ENCODE results near the gene GMPS.

The GMPS gene

GRCh38 chr3:155921486-155921885 lies 51.0 kb downstream of the GMPS start:
- H3K79me2 ChIP-seq (ENCODE audit: control insufficient read depth, insufficient read depth, low read length) = no peaks in the 10 kb centered on the region
- no peaks in the 10 kb centered on the region for H3K27me3 ChIP-seq (ENCODE audit: insufficient read depth, low read length, poor library complexity)
- H2BK120ac ChIP-seq (ENCODE audit: low read depth, low read length) = no peak overlapping the region
- no peak overlapping the region for H4K5ac ChIP-seq (ENCODE audit: low read length)
- H2BK5ac ChIP-seq (ENCODE audit: low read length) = no peak overlapping the region
- no peak overlapping the region for H2BK15ac ChIP-seq (replicated peaks; ENCODE audit: low read depth)
- no peak for DNase-seq
- H3K23ac ChIP-seq (ENCODE audit: low read length) = no peak overlapping the region
- H2AK5ac ChIP-seq (ENCODE audit: low read length) = no peak overlapping the region
- no peaks in the 10 kb centered on the region for H3K4me1 ChIP-seq (ENCODE audit: control insufficient read depth, low read depth, low read length)
- H3K56ac ChIP-seq (ENCODE audit: low read length) = no peak overlapping the region
- peaks cover 1% of the 10 kb centered on the region for H3K36me3 ChIP-seq (ENCODE audit: control insufficient read depth, insufficient read depth, low read length)
- H3K9ac ChIP-seq (ENCODE audit: low read length) = no peak overlapping the region
- no peak overlapping the region for H3K27ac ChIP-seq (ENCODE audit: low read depth, low read length)
- no peaks in the 10 kb centered on the region for H3K79me1 ChIP-seq (ENCODE audit: low read length)
- no CpG with 5 or more reads among the region's 2 CpGs for WGBS (ENCODE audit: extremely low coverage, insufficient coverage, low lambda C conversion rate)
- H3K18ac ChIP-seq (ENCODE audit: low read length) = no peak overlapping the region
- peak overlapping the region; percentile 5 for H4K8ac ChIP-seq (ENCODE audit: low read depth, low read length)
- no peak overlapping the region for H3K4ac ChIP-seq (ENCODE audit: low read depth, low read length)
- H3K4me3 ChIP-seq (ENCODE audit: low read length) = no peak overlapping the region
- no peak overlapping the region for H3K4me2 ChIP-seq (ENCODE audit: low read length)

GRCh38 chr3:155934230-155934629 lies 63.8 kb downstream of the GMPS start:
- no peak overlapping the region for H3K23ac ChIP-seq (ENCODE audit: low read length)
- no peak overlapping the region for H2BK120ac ChIP-seq (ENCODE audit: low read depth, low read length)
- H3K27me3 ChIP-seq (ENCODE audit: insufficient read depth, low read length, poor library complexity) = no peaks in the 10 kb centered on the region
- DNase-seq = no peak
- no peak overlapping the region for H2BK15ac ChIP-seq (replicated peaks; ENCODE audit: low read depth)
- no peaks in the 10 kb centered on the region for H3K79me1 ChIP-seq (ENCODE audit: low read length)
- H3K4me3 ChIP-seq (ENCODE audit: low read length) = no peak overlapping the region
- no peak overlapping the region for H3K56ac ChIP-seq (ENCODE audit: low read length)
- no peak overlapping the region for H3K9ac ChIP-seq (ENCODE audit: low read length)
- H4K8ac ChIP-seq (ENCODE audit: low read depth, low read length) = no peak overlapping the region
- no peak overlapping the region for H3K4me2 ChIP-seq (ENCODE audit: low read length)
- H2BK5ac ChIP-seq (ENCODE audit: low read length) = no peak overlapping the region
- no peak overlapping the region for H3K18ac ChIP-seq (ENCODE audit: low read length)
- H2AK5ac ChIP-seq (ENCODE audit: low read length) = no peak overlapping the region
- H3K27ac ChIP-seq (ENCODE audit: low read depth, low read length) = no peak overlapping the region
- H3K4me1 ChIP-seq (ENCODE audit: control insufficient read depth, low read depth, low read length) = no peaks in the 10 kb centered on the region
- H3K79me2 ChIP-seq (ENCODE audit: control insufficient read depth, insufficient read depth, low read length) = no peaks in the 10 kb centered on the region
- H4K5ac ChIP-seq (ENCODE audit: low read length) = no peak overlapping the region
- H3K36me3 ChIP-seq (ENCODE audit: control insufficient read depth, insufficient read depth, low read length) = no peaks in the 10 kb centered on the region
- H3K4ac ChIP-seq (ENCODE audit: low read depth, low read length) = no peak overlapping the region
- WGBS (ENCODE audit: extremely low coverage, insufficient coverage, low lambda C conversion rate) = no CpG with 5 or more reads among the region's 2 CpGs

- Histone ChIP-seq H2BK15ac (replicated peaks; ENCODE audit: low read depth) (no peak overlapping the region), H3K4ac (ENCODE audit: low read depth, low read length) (no peak overlapping the region), H2BK120ac (ENCODE audit: low read depth, low read length) (no peak overlapping the region), H3K36me3 (ENCODE audit: control insufficient read depth, insufficient read depth, low read length) (no peaks in the 10 kb centered on the region), H3K79me2 (ENCODE audit: control insufficient read depth, insufficient read depth, low read length) (no peaks in the 10 kb centered on the region), H3K56ac (ENCODE audit: low read length) (no peak overlapping the region), H4K8ac (ENCODE audit: low read depth, low read length) (no peak overlapping the region), H3K4me3 (ENCODE audit: low read length) (no peak overlapping the region), H3K79me1 (ENCODE audit: low read length) (no peaks in the 10 kb centered on the region), H3K4me1 (ENCODE audit: control insufficient read depth, low read depth, low read length) (no peaks in the 10 kb centered on the region), H3K18ac (ENCODE audit: low read length) (no peak overlapping the region), H3K27ac (ENCODE audit: low read depth, low read length) (no peak overlapping the region), H3K23ac (ENCODE audit: low read length) (no peak overlapping the region), H3K27me3 (ENCODE audit: insufficient read depth, low read length, poor library complexity) (no peaks in the 10 kb centered on the region), H3K9ac (ENCODE audit: low read length) (no peak overlapping the region), H2AK5ac (ENCODE audit: low read length) (no peak overlapping the region), H4K5ac (ENCODE audit: low read length) (no peak overlapping the region), H2BK5ac (ENCODE audit: low read length) (no peak overlapping the region), H3K4me2 (ENCODE audit: low read length) (no peak overlapping the region)
- DNase-seq = no peak
- WGBS (ENCODE audit: extremely low coverage, insufficient coverage, low lambda C conversion rate) = no CpG with 5 or more reads among the region's 2 CpGs
These were observed 68.0 kb downstream of the GMPS start for GRCh38 chr3:155938409-155938808.

GRCh38 chr3:155941354-155941753 lies 70.9 kb downstream of the GMPS start:
- Histone ChIP-seq H3K9ac (ENCODE audit: low read length) (no peak overlapping the region), H3K79me1 (ENCODE audit: low read length) (no peaks in the 10 kb centered on the region), H3K27me3 (ENCODE audit: insufficient read depth, low read length, poor library complexity) (no peaks in the 10 kb centered on the region), H3K36me3 (ENCODE audit: control insufficient read depth, insufficient read depth, low read length) (no peaks in the 10 kb centered on the region), H2BK15ac (replicated peaks; ENCODE audit: low read depth) (no peak overlapping the region), H3K56ac (ENCODE audit: low read length) (no peak overlapping the region), H3K4ac (ENCODE audit: low read depth, low read length) (no peak overlapping the region), H4K8ac (ENCODE audit: low read depth, low read length) (no peak overlapping the region), H3K4me1 (ENCODE audit: control insufficient read depth, low read depth, low read length) (no peaks in the 10 kb centered on the region), H3K4me2 (ENCODE audit: low read length) (no peak overlapping the region), H4K5ac (ENCODE audit: low read length) (no peak overlapping the region), H3K79me2 (ENCODE audit: control insufficient read depth, insufficient read depth, low read length) (no peaks in the 10 kb centered on the region), H3K27ac (ENCODE audit: low read depth, low read length) (no peak overlapping the region), H3K18ac (ENCODE audit: low read length) (no peak overlapping the region), H3K4me3 (ENCODE audit: low read length) (no peak overlapping the region), H2AK5ac (ENCODE audit: low read length) (no peak overlapping the region), H2BK120ac (ENCODE audit: low read depth, low read length) (no peak overlapping the region), H3K23ac (ENCODE audit: low read length) (no peak overlapping the region), H2BK5ac (ENCODE audit: low read length) (no peak overlapping the region)
- no peak for DNase-seq
- no CpG with 5 or more reads among the region's 5 CpGs for WGBS (ENCODE audit: extremely low coverage, insufficient coverage, low lambda C conversion rate)

DNA sequence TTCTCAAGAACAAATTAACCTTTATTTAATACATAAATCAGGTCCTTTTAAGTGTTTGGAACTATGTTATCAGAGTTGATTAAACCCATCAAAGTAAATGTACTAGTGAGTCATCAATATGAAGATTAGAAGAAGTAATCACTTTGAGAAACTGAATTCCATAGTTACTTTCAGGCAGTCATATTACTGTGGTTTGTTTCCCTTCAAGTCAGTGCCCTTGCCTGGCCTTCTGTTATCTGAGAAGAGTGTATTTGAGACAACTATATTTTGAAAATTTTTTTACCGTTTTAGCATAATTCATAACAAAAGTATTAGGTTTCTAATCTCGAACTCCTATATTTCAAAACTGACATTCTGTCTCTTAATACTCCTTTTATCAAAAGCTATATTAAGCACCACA lies 73.6 kb downstream of the GMPS start:
- Histone ChIP-seq H3K36me3 (ENCODE audit: control insufficient read depth, insufficient read depth, low read length) (no peaks in the 10 kb centered on the region), H3K18ac (ENCODE audit: low read length) (no peak overlapping the region), H3K23ac (ENCODE audit: low read length) (no peak overlapping the region), H2BK120ac (ENCODE audit: low read depth, low read length) (no peak overlapping the region), H3K4me3 (ENCODE audit: low read length) (no peak overlapping the region), H4K5ac (ENCODE audit: low read length) (no peak overlapping the region), H2BK15ac (replicated peaks; ENCODE audit: low read depth) (no peak overlapping the region), H3K4ac (ENCODE audit: low read depth, low read length) (no peak overlapping the region), H2BK5ac (ENCODE audit: low read length) (no peak overlapping the region), H3K79me1 (ENCODE audit: low read length) (no peaks in the 10 kb centered on the region), H3K4me1 (ENCODE audit: control insufficient read depth, low read depth, low read length) (no peaks in the 10 kb centered on the region), H3K4me2 (ENCODE audit: low read length) (no peak overlapping the region), H3K79me2 (ENCODE audit: control insufficient read depth, insufficient read depth, low read length) (no peaks in the 10 kb centered on the region), H2AK5ac (ENCODE audit: low read length) (no peak overlapping the region), H3K27me3 (ENCODE audit: insufficient read depth, low read length, poor library complexity) (no peaks in the 10 kb centered on the region), H3K9ac (ENCODE audit: low read length) (no peak overlapping the region), H3K56ac (ENCODE audit: low read length) (no peak overlapping the region), H3K27ac (ENCODE audit: low read depth, low read length) (no peak overlapping the region), H4K8ac (ENCODE audit: low read depth, low read length) (no peak overlapping the region)
- no peak for DNase-seq
- no CpG with 5 or more reads among the region's 2 CpGs for WGBS (ENCODE audit: extremely low coverage, insufficient coverage, low lambda C conversion rate)

DNA sequence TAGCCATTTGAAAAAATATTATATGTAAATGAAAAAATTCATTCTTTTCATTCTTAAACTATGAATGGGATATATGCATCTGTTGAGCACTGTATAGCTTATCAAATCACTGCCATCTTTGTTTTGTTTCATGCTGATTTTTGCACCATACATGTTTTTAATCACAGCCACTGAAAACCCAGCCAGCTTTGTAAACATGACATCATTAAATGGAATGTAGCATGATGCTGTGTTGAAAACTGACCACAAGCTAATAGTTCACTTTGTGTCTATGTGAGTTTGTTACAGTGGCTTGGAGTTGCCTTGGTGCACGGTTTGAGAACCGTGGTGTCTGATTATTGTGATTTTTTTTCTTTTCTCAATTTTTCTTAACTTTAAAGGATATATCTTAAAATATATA lies 75.7 kb downstream of the GMPS start:
- no peak overlapping the region for H4K8ac ChIP-seq (ENCODE audit: low read depth, low read length)
- peaks cover 4% of the 10 kb centered on the region for H3K4me1 ChIP-seq (ENCODE audit: control insufficient read depth, low read depth, low read length)
- H2BK120ac ChIP-seq (ENCODE audit: low read depth, low read length) = no peak overlapping the region
- H3K4me3 ChIP-seq (ENCODE audit: low read length) = no peak overlapping the region
- H3K4me2 ChIP-seq (ENCODE audit: low read length) = no peak overlapping the region
- H3K79me1 ChIP-seq (ENCODE audit: low read length) = no peaks in the 10 kb centered on the region
- DNase-seq = peak; percentile 22
- no peaks in the 10 kb centered on the region for H3K79me2 ChIP-seq (ENCODE audit: control insufficient read depth, insufficient read depth, low read length)
- no peak overlapping the region for H2BK15ac ChIP-seq (replicated peaks; ENCODE audit: low read depth)
- no peak overlapping the region for H2BK5ac ChIP-seq (ENCODE audit: low read length)
- no CpG with 5 or more reads among the region's 2 CpGs for WGBS (ENCODE audit: extremely low coverage, insufficient coverage, low lambda C conversion rate)
- H3K56ac ChIP-seq (ENCODE audit: low read length) = no peak overlapping the region
- no peaks in the 10 kb centered on the region for H3K36me3 ChIP-seq (ENCODE audit: control insufficient read depth, insufficient read depth, low read length)
- no peak overlapping the region for H3K4ac ChIP-seq (ENCODE audit: low read depth, low read length)
- H3K23ac ChIP-seq (ENCODE audit: low read length) = no peak overlapping the region
- H3K27me3 ChIP-seq (ENCODE audit: insufficient read depth, low read length, poor library complexity) = no peaks in the 10 kb centered on the region
- H3K27ac ChIP-seq (ENCODE audit: low read depth, low read length) = no peak overlapping the region
- H3K18ac ChIP-seq (ENCODE audit: low read length) = no peak overlapping the region
- H3K9ac ChIP-seq (ENCODE audit: low read length) = no peak overlapping the region
- no peak overlapping the region for H4K5ac ChIP-seq (ENCODE audit: low read length)
- H2AK5ac ChIP-seq (ENCODE audit: low read length) = no peak overlapping the region

All from mesendoderm (in vitro differentiated cells).